ENCODE data around the gene SMPD3.
A peak's percentile ranks its signal among the peaks of the same experiment; 100 is the strongest.

Gene SMPD3

DNA sequence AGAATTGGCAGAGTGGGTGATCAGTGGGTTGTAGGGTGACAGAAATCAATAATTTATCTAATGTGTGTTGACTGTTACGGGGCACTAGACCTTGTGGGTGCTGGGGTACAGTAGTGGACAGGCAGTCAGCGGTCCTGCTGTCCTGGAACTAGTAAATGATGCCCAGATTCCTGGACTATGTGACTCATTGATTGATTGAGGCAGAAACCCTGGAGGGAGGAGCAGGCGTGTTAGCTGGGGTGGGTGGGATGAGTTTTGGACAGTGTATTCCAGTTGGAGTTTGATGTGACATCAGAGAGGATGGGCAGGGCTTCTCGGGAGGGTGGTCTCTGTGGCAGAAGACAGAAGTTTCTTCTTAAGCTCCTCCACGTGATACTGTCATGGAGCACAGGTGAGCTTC is 113.1 kb downstream of the SMPD3 start:
- DNase-seq (ENCODE audit: low read depth, low spot score) = no peak

DNA sequence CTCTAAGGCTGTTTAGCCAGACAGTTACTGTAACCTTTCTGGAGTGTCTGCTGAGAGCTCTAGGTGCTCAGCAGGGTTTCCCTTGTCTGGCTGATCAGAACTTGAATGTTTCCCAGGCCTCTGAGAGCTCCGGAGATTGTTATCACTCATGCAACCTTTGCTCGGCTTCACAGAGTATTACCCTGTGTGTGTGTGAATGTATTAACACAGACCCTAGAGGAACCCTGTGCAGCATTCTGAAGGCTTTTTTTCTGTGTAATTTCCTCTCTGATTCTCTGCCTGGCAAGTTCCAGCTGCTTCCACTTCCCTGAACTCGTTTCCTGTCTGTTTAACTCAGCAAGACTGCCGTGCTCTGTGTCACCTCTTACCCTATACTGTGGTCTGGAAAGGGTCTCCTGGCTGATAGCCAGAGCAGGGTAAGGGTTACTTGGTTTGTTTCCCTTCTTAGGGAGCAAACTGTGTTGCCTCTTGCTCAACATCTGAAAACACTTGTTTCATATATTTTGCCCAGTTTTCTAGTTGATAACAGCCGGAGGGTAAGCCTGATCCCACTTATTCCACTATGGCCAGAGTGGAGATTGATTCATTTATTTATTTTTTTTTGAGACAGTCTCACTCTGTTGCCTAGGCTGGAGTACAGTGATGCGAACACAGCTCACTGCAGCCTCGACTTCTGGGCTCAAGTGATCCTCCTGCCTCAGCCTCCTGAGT is 115.7 kb downstream of the SMPD3 start:
- peak; percentile 21 for DNase-seq (ENCODE audit: low read depth, low spot score)

GRCh38 chr16:68331879-68332410 is 116.4 kb downstream of the SMPD3 start:
- DNase-seq (ENCODE audit: low read depth, low spot score) = no peak

DNA sequence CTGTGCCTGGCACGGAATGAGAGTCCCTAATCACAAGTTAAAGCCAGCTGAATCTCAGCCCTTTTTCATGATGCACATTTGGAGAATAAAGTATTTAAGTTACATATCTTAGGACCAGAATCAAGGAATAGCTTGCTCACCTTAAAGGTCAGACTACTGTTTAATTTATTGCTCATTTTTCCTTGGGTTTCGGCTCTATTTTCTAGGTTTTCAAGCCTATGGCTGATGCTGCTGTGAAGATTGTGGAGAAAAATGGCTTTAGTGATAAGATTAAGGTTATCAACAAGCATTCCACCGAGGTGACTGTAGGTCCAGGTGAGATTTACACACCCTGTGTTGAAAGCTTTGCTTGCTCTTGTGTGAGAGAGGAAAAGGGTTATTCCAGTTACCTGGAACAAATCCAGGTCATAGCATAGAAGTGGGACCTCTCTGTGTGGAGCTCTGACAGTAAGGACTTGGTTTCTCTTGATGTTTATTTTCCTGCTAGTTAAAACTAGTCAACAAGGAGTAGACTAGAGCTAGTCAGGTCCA is 119.4 kb downstream of the SMPD3 start:
- DNase-seq (ENCODE audit: low read depth, low spot score) = no peak

GRCh38 chr16:68328151-68328859 is 120.0 kb downstream of the SMPD3 start:
- DNase-seq (ENCODE audit: low read depth, low spot score) = peak; percentile 92

- no peak for DNase-seq (ENCODE audit: low read depth, low spot score)
Observed at GRCh38 chr16:68324780-68325357, 123.4 kb downstream of the SMPD3 start.

DNA sequence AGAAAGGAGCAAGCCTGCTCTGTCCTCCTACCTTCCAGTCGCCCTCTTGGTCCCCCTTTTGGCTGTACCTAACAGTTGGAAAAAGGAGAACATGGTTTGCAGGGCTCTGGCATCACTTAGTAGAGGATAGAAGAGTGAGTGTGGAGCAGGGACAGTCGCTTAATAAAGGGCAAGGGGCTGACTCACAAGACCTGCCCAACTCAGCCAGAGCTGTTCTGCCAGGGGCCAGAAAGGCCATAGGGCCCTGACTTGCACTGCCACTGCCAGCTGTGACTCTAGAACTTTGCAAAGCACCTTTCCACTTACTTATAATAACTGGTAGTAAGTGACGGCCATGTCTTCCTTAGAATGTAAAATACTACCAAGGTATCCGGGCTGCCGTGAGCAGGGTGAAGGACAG is 124.0 kb downstream of the SMPD3 start:
- DNase-seq (ENCODE audit: low read depth, low spot score) = no peak

- DNase-seq (ENCODE audit: low read depth, low spot score) = peak; percentile 36
Observed at GRCh38 chr16:68319185-68319908, 129.0 kb downstream of the SMPD3 start.

- DNase-seq (ENCODE audit: low read depth, low spot score) = no peak
Observed at GRCh38 chr16:68313116-68313515, 135.2 kb downstream of the SMPD3 start.

DNA sequence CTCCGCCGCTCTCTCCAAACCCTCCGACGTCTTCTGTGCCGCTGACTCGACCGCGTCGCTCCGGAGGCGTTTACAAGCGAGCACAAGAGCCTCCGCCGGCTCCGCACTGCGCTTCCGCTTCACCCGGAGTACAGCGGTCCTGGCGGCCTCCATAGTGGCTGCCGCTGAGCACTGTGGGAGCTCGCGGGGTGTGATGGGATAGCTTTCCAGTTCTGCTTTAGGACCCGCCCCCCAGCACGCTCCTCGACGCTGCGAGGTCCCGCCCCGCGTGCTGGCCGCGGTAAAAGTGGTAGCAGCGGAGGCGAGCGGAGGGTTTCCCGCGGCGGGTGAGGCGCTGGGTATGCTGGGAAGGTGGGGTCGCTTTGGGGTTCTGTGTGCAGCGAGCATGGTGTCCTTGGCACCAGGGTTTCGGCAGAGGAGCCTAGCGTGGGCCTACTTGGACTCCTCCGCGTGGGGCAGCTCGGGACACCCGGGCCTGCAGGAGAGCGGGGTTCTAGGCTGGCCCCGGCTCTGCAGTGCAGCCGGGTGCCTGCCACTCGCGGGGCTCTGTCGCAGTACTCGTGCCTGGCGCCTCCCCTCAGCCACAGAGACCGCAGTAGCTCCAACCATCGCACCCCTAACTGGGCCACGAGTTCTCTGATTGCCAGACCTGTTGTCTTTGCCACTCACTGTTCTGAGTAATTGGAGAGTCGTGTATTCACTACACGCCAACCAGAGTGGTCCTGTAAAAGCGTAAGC is 137.4 kb downstream of the SMPD3 start, which contains the start of the genes PRMT7 and SLC7A6OS:
PRMT7 (plus strand) TSS at position 246 of the 738 bp plus-strand sequence. CDS start 4,961 bp downstream, outside the sequence.
SLC7A6OS (minus strand) TSS at position 173 of the 738 bp plus-strand sequence; CDS start at position 153, 20 bp downstream.
- peak; percentile 94 for DNase-seq (ENCODE audit: low read depth, low spot score)

GRCh38 chr16:68310437-68310773 is 137.9 kb downstream of the SMPD3 start:
- no peak for DNase-seq (ENCODE audit: low read depth, low spot score)

- DNase-seq (ENCODE audit: low read depth, low spot score) = no peak
Observed at GRCh38 chr16:68309799-68310198, 138.5 kb downstream of the SMPD3 start.
